Activated CD8-positive, alpha-beta T cell treated with anti-CD3 and anti-CD28 coated beads, Interleukin-2, amount 10 ng/mL, durations not matched to agents 7 days and 5 days (primary cell): ENCODE data around the gene ZCCHC24. TPM values are rescaled to one million over a fixed set of nuclear protein-coding genes. Genes with fewer than 3 reads are reported as not detected.
"Not testable (repeated sequence)": the region's sequence is repeated elsewhere in the genome, so short reads cannot be mapped to it uniquely, and the experiment has no call there.

Experiments used
- ATAC-seq: fragments of 150-1000 bp; cut with Tn5 transposase; one replicate; pipeline ENCODE4 v1.10.0; 2021; ENCODE audit warnings: moderate library complexity
- CTCF ChIA-PET: fragments of 350-600 bp; sonication (Branson Sonifier 250); formaldehyde crosslinking; loops from one replicate; lab custom pipeline; 2021; ENCODE audit warnings: antibody characterized with exemption; lab: Charles Lee
- POLR2A ChIA-PET: fragments of 350-600 bp; sonication (Branson Sonifier 250); formaldehyde crosslinking; loops from one replicate; lab custom pipeline; 2021; ENCODE audit warnings: antibody characterized with exemption; lab: Charles Lee
- DNase-seq: peaks from one replicate; pipeline ENCODE4 v3.0.0-alpha.2; 2020
- H3K27ac Mint-ChIP-seq: one replicate; pipeline ENCODE4 v1.8.0; 2021; ENCODE audit warnings: mild to moderate bottlenecking, mixed read lengths
- H3K27me3 Mint-ChIP-seq: one replicate; pipeline ENCODE4 v1.8.0; 2021; ENCODE audit warnings: low read depth, mixed read lengths
- H3K36me3 Mint-ChIP-seq: one replicate; pipeline ENCODE4 v1.8.0; 2021; ENCODE audit warnings: low read depth, mixed read lengths
- H3K4me1 Mint-ChIP-seq: one replicate; pipeline ENCODE4 v1.8.0; 2021; ENCODE audit warnings: low read depth, mixed read lengths
- H3K4me3 Mint-ChIP-seq: one replicate; pipeline ENCODE4 v1.8.0; 2021; ENCODE audit warnings: mild to moderate bottlenecking, mixed read lengths
- H3K9me3 Mint-ChIP-seq: one replicate; pipeline ENCODE4 v1.8.0; 2022; ENCODE audit warnings: mixed read lengths; ENCODE audit not compliant: insufficient read depth
- total RNA-seq, 2 experiments: library from RNA; stranded (reverse); gene quantifications; one replicate each; pipeline ENCODE4 v1.2.3, GENCODE V29; 2021

ZCCHC24 gene
- total RNA-seq, 2 experiments from 2014 or later = 1.7 to 1.8 TPM

- H3K9me3 Mint-ChIP-seq = not testable (repeated sequence)
These were observed 112.7 kb downstream of the ZCCHC24 start for GRCh38 chr10:79332610-79333315.

More at GRCh38 chr10:79332610-79333315, 112.7 kb downstream of the ZCCHC24 start:
- not testable (repeated sequence) for H3K27me3 Mint-ChIP-seq, H3K4me3 Mint-ChIP-seq, H3K36me3 Mint-ChIP-seq, ATAC-seq, H3K27ac Mint-ChIP-seq, DNase-seq
- ChIA-PET POLR2A (interaction anchor here (1.5 to 4.4 kb wide), 2 partner anchors 10 to 15 kb away, joined by 4 to 21 read pairs; partner anchors contain the start of gene PPIF), CTCF (interaction anchor here (2.4 to 9.0 kb wide), 3 partner anchors 12 to 13 kb away, joined by 7 to 73 read pairs (median 33); partner anchors contain the start of gene PPIF)
- peaks cover 16% of the 10 kb centered on the region for H3K4me1 Mint-ChIP-seq

Other genes starting within 250 kb of the ZCCHC24 start
- gene PPIF, start 98.2 kb downstream of the ZCCHC24 start, total RNA-seq = 10 to 100 TPM; 74.7 to 77.7 TPM
- under 1 TPM; 0.53 to 0.83 TPM for gene EIF5AL1, start 66.9 kb upstream of the ZCCHC24 start, total RNA-seq
- not detected for gene SFTPA2, start 114.8 kb upstream of the ZCCHC24 start, total RNA-seq
- gene SFTPA1, start 165.3 kb upstream of the ZCCHC24 start, total RNA-seq = not detected